NAMALWA (cell line): Measurements from ENCODE around the gene CTSA.
"Not testable (repeated sequence)": the region's sequence is repeated elsewhere in the genome, so short reads cannot be mapped to it uniquely, and the experiment has no call there.

Experiments
- DNase-seq: peaks from one replicate; pipeline ENCODE4 v3.0.0-alpha.2; 2015; ENCODE audit warnings: low spot score

The CTSA gene

GRCh38 chr20:45897289-45897688 is 6.2 kb downstream of the CTSA start:
- no peak for DNase-seq

- DNase-seq = no peak
Observed at GRCh38 chr20:45897692-45898091, 6.6 kb downstream of the CTSA start.

- DNase-seq = no peak
Observed at GRCh38 chr20:45898285-45898684, 7.2 kb downstream of the CTSA start.

- no peak for DNase-seq
Observed at GRCh38 chr20:45899046-45899835, 8.1 kb downstream of the CTSA start.

- not testable (repeated sequence) for DNase-seq
Observed at GRCh38 chr20:45901332-45901731, 10.2 kb downstream of the CTSA start.

GRCh38 chr20:45902199-45902701 is 11.1 kb downstream of the CTSA start:
- DNase-seq = no peak

GRCh38 chr20:45904583-45905504 is 13.7 kb downstream of the CTSA start:
- DNase-seq = no peak

- no peak for DNase-seq
Observed at GRCh38 chr20:45905505-45906079, 14.5 kb downstream of the CTSA start.

GRCh38 chr20:45907219-45907948 is 16.2 kb downstream of the CTSA start:
- no peak for DNase-seq

GRCh38 chr20:45908084-45908483 is 16.9 kb downstream of the CTSA start:
- DNase-seq = no peak

- no peak for DNase-seq
Observed at GRCh38 chr20:45909336-45909808, 18.2 kb downstream of the CTSA start.

GRCh38 chr20:45909817-45910669 is 18.9 kb downstream of the CTSA start:
- DNase-seq = no peak

- peak; percentile 99 for DNase-seq
Observed at GRCh38 chr20:45910670-45911485, 19.7 kb downstream of the CTSA start.

GRCh38 chr20:45911486-45912343 is 20.6 kb downstream of the CTSA start, which contains the start of gene PLTP:
Gene PLTP, minus strand, starts transcription at chr20:45912155. Its CDS starts 703 bp downstream, at chr20:45911452.
- peak; percentile 28 for DNase-seq

- no peak for DNase-seq
Observed at GRCh38 chr20:45912344-45912682, 21.2 kb downstream of the CTSA start.

GRCh38 chr20:45913116-45913515 is 22.0 kb downstream of the CTSA start:
- DNase-seq = no peak

GRCh38 chr20:45917790-45918141 is 26.6 kb downstream of the CTSA start:
- DNase-seq = no peak

- DNase-seq = no peak
Observed at GRCh38 chr20:45918182-45918737, 27.1 kb downstream of the CTSA start.
